Activated CD4-positive, alpha-beta memory T cell treated with anti-CD3 and anti-CD28 coated beads for 36 hours (primary cell): ENCODE results near the gene PDZD7. TPM values are rescaled to one million over a fixed set of nuclear protein-coding genes. Genes with fewer than 3 reads are reported as not detected.

Source experiments
- CTCF ChIA-PET: fragments of 350-600 bp; sonication (Branson Sonifier 250); formaldehyde crosslinking; loops from one replicate; lab custom pipeline; 2021; ENCODE audit warnings: antibody characterized with exemption, inconsistent platforms; lab: Charles Lee
- POLR2A ChIA-PET: fragments of 350-600 bp; sonication (Branson Sonifier 250); formaldehyde crosslinking; loops from one replicate; lab custom pipeline; 2021; ENCODE audit warnings: antibody characterized with exemption; lab: Charles Lee
- DNase-seq: peaks from one replicate; pipeline ENCODE4 v3.0.0-alpha.2; 2020
- H3K27ac Mint-ChIP-seq: one replicate; pipeline ENCODE4 v1.8.0; 2021; ENCODE audit warnings: mixed read lengths
- H3K27me3 Mint-ChIP-seq: one replicate; pipeline ENCODE4 v1.8.0; 2021; ENCODE audit warnings: mixed read lengths
- H3K36me3 Mint-ChIP-seq: one replicate; pipeline ENCODE4 v1.8.0; 2021; ENCODE audit warnings: mixed read lengths
- H3K4me1 Mint-ChIP-seq: one replicate; pipeline ENCODE4 v1.8.0; 2021; ENCODE audit warnings: low read depth, mixed read lengths
- H3K4me3 Mint-ChIP-seq: one replicate; pipeline ENCODE4 v1.8.0; 2021; ENCODE audit warnings: mild to moderate bottlenecking, mixed read lengths
- H3K9me3 Mint-ChIP-seq: one replicate; pipeline ENCODE4 v1.8.0; 2021; ENCODE audit warnings: mixed read lengths
- intact Hi-C: fragments of 100-400 bp; cut with micrococcal nuclease; formaldehyde crosslinking; loops from one replicate; pipeline ENCODE4 v1.15.1; 2023
- total RNA-seq, 2 experiments: library from RNA; stranded (reverse); gene quantifications; one replicate each; pipeline ENCODE4 v1.2.3, GENCODE V29; 2021

The PDZD7 gene
- total RNA-seq, 2 experiments from 2014 or later = 0.31 to 0.93 TPM

- CTCF ChIA-PET = interaction anchor here (0.8 to 7.2 kb wide), 11 partner anchors 9 to 337 kb away, joined by 3 to 199 read pairs (median 12); partner anchors contain the start of genes KAZALD1, LZTS2, PDZD7 and SFXN3
- no peak overlapping the region for H3K4me3 Mint-ChIP-seq
- no peaks in the 10 kb centered on the region for H3K36me3 Mint-ChIP-seq
- POLR2A ChIA-PET = interaction anchor here (3.4 kb wide), 1 partner anchor 13 kb away, joined by 11 read pairs; the partner anchor contains the start of genes PDZD7 and SFXN3
- intact Hi-C loops = loop anchor here (2.0 kb wide), 1 partner anchor 43 kb away; the partner anchor contains the start of gene KAZALD1
- DNase-seq = no peak
- peaks cover 40% of the 10 kb centered on the region for H3K27me3 Mint-ChIP-seq
- no peak overlapping the region for H3K27ac Mint-ChIP-seq
- no peaks in the 10 kb centered on the region for H3K9me3 Mint-ChIP-seq
- peaks cover 18% of the 10 kb centered on the region for H3K4me1 Mint-ChIP-seq
Measured at GRCh38 chr10:101018118-101018599, 12.8 kb downstream of the PDZD7 start.

- peaks cover 39% of the 10 kb centered on the region for H3K27me3 Mint-ChIP-seq
- H3K36me3 Mint-ChIP-seq = no peaks in the 10 kb centered on the region
- H3K27ac Mint-ChIP-seq = no peak overlapping the region
- no peak overlapping the region for H3K4me3 Mint-ChIP-seq
- POLR2A ChIA-PET = interaction anchor here (0.6 to 3.4 kb wide), 4 partner anchors 10 to 19 kb away, joined by 3 to 11 read pairs (median 4); partner anchors contain the start of genes PDZD7 and SFXN3
- H3K4me1 Mint-ChIP-seq = peaks cover 25% of the 10 kb centered on the region
- H3K9me3 Mint-ChIP-seq = no peaks in the 10 kb centered on the region
- intact Hi-C loops = no loop called here
- CTCF ChIA-PET = interaction anchor here (0.6 to 7.2 kb wide), 13 partner anchors 15 to 535 kb away, joined by 3 to 199 read pairs (median 8); partner anchors contain the start of genes KAZALD1, LZTS2, PDZD7 and SEMA4G
- no peak for DNase-seq
Measured at GRCh38 chr10:101016814-101017213, 14.1 kb downstream of the PDZD7 start.

GRCh38 chr10:101015582-101015973 lies 15.4 kb downstream of the PDZD7 start:
- peaks cover 35% of the 10 kb centered on the region for H3K27me3 Mint-ChIP-seq
- no peaks in the 10 kb centered on the region for H3K9me3 Mint-ChIP-seq
- H3K4me1 Mint-ChIP-seq = peaks cover 25% of the 10 kb centered on the region
- ChIA-PET CTCF (interaction anchor here (0.8 to 7.2 kb wide), 10 partner anchors 9 to 52 kb away, joined by 3 to 199 read pairs (median 9); partner anchors contain the start of genes LZTS2, PDZD7, SEMA4G and SFXN3), POLR2A (interaction anchor here (0.8 to 1.4 kb wide), 2 partner anchors 16 to 28 kb away, joined by 3 to 5 read pairs; partner anchors contain the start of gene TWNK)
- no peak for DNase-seq
- no peaks in the 10 kb centered on the region for H3K36me3 Mint-ChIP-seq
- H3K4me3 Mint-ChIP-seq = no peak overlapping the region
- intact Hi-C loops = no loop called here
- H3K27ac Mint-ChIP-seq = no peak overlapping the region

GRCh38 chr10:101014966-101015581 lies 15.9 kb downstream of the PDZD7 start:
- intact Hi-C loops = loop anchor here (5.0 kb wide), 2 partner anchors 48 to 453 kb away; partner anchors contain the start of gene SEMA4G
- H3K27ac Mint-ChIP-seq = no peak overlapping the region
- DNase-seq = peak; percentile 25
- H3K4me3 Mint-ChIP-seq = no peak overlapping the region
- no peaks in the 10 kb centered on the region for H3K9me3 Mint-ChIP-seq
- CTCF ChIA-PET = interaction anchor here (0.7 to 7.2 kb wide), 24 partner anchors 8 to 1489 kb away, joined by 3 to 199 read pairs (median 4); partner anchors contain the start of genes LZTS2, PDZD7, SEMA4G and SFXN3
- peaks cover 25% of the 10 kb centered on the region for H3K4me1 Mint-ChIP-seq
- POLR2A ChIA-PET = interaction anchor here (0.8 to 1.4 kb wide), 4 partner anchors 14 to 27 kb away, joined by 3 to 5 read pairs (median 3); partner anchors contain the start of gene TWNK
- peaks cover 35% of the 10 kb centered on the region for H3K27me3 Mint-ChIP-seq
- no peaks in the 10 kb centered on the region for H3K36me3 Mint-ChIP-seq

DNA sequence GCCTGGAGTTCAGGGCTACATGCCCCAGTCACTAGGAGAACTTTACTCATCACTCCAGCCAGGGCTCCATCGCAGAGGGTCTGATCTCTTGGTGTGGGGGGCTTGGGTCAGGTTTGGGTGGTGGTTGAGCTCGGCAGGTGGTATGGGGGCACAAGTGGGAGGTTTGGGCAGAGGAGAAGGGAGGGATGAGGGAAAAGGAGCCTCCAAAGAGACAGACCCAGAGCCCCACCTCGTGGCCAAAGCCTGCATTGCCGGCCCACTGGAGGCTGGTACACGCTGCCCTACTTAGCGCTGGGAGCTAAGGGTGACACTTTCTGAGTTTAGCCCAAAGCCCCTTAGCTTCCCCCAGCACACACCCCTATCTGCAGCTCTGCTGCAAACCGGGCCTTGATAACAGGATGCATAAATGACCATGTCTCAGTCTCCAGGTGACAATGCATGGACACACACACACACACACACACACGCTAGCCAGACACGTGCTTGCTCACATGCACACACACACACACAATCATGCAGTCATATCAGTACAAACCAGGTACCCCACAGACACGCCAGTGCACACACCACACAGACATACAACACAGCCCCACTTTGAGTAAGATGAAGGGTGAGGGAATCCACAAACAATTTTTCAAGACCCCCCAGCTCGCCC lies 16.6 kb downstream of the PDZD7 start:
- POLR2A ChIA-PET = interaction anchor here (0.8 to 1.4 kb wide), 3 partner anchors 15 to 18 kb away, joined by 3 to 5 read pairs (median 3); no protein-coding TSS in a partner anchor
- Mint-ChIP-seq H3K27ac (no peak overlapping the region), H3K27me3 (peaks cover 32% of the 10 kb centered on the region), H3K9me3 (no peaks in the 10 kb centered on the region), H3K4me3 (no peak overlapping the region), H3K36me3 (no peaks in the 10 kb centered on the region), H3K4me1 (peaks cover 25% of the 10 kb centered on the region)
- peak; percentile 85 for DNase-seq
- CTCF ChIA-PET = interaction anchor here (0.6 to 7.2 kb wide), 23 partner anchors 8 to 1490 kb away, joined by 3 to 199 read pairs (median 4); partner anchors contain the start of genes LZTS2, PDZD7, SEMA4G and SFXN3
- intact Hi-C loops = loop anchor here (5.0 kb wide), 2 partner anchors 47 to 452 kb away; partner anchors contain the start of gene SEMA4G

DNA sequence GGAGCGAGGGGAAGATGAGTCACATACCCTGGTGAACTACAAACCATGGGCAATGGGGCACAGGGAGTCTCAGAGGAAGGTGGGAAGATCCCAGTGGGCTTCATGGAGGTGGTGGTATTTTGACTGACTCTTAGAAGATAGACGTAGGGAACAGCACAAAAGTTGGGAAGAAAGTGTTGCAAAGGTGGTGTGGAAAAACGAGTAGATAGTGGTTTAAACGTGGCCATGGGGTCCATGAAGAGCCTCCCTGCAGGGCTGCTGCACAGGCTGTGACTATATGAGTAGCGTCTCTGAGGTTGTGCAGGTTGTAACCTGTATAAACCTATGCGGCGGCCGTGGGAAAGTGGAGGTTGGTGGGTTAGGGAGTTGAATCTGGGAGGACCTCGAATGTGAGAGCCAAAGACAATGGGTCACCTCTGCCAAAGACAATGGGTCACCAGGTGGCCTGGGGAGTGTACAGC lies 17.5 kb downstream of the PDZD7 start:
- POLR2A ChIA-PET = no interaction called here
- no peak overlapping the region for H3K4me3 Mint-ChIP-seq
- no peaks in the 10 kb centered on the region for H3K9me3 Mint-ChIP-seq
- H3K4me1 Mint-ChIP-seq = peaks cover 22% of the 10 kb centered on the region
- no peak overlapping the region for H3K27ac Mint-ChIP-seq
- peaks cover 29% of the 10 kb centered on the region for H3K27me3 Mint-ChIP-seq
- CTCF ChIA-PET = interaction anchor here (1.3 to 7.2 kb wide), 7 partner anchors 13 to 451 kb away, joined by 4 to 199 read pairs (median 10); partner anchors contain the start of genes LZTS2, PDZD7, SEMA4G and SFXN3
- DNase-seq = no peak
- no peaks in the 10 kb centered on the region for H3K36me3 Mint-ChIP-seq
- intact Hi-C loops = loop anchor here (1.0 to 5.0 kb wide), 4 partner anchors 14 to 451 kb away; partner anchors contain the start of genes LZTS2, PDZD7, SEMA4G and SFXN3

DNA sequence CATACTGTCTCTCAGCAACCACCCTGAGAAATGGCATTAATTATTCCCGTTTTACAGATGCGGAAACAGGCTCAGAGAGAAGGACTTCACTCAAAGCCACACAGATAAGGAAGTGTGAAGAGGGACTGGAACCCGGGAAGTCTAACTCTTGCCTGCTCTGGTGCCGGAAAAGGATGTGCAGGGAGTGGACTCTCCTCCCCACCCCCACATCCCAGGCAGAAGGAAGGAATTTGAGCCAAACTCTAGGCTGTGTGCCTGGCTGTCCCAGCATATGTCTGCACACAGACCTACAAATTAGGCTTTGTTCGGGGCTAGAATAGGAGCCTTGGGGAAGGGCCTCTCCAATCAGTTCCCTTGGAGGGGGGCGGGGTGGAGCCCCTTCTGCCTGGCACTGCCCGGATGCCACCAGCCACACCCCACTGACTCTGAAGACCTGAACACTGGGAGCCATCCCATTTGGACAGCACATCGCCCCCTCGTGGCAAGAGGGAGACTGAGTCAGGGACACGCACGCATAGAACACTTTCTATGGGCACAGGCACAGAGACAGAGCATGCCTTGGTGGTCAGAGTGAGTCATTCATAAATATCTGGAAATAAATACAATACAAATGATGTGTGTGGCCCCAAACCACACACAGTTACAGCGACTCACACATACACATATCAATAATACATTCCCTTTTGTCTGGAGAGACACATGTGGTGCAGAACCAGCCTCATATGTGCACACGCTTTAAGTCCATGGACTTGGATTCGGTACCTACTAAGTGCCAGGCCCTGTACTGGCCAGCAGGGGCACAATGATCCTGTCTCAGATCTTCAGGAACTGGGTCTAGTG lies 18.2 kb downstream of the PDZD7 start:
- Mint-ChIP-seq H3K4me1 (peaks cover 22% of the 10 kb centered on the region), H3K9me3 (no peaks in the 10 kb centered on the region), H3K4me3 (peak overlapping the region; percentile 20), H3K36me3 (no peaks in the 10 kb centered on the region), H3K27ac (no peak overlapping the region), H3K27me3 (peaks cover 26% of the 10 kb centered on the region)
- ChIA-PET POLR2A (no interaction called here), CTCF (interaction anchor here (0.9 to 2.0 kb wide), 5 partner anchors 10 to 48 kb away, joined by 3 to 12 read pairs (median 6); partner anchors contain the start of gene LZTS2)
- intact Hi-C loops = loop anchor here (1.0 to 5.0 kb wide), 4 partner anchors 13 to 450 kb away; partner anchors contain the start of genes LZTS2, PDZD7, SEMA4G and SFXN3
- DNase-seq = peak; percentile 86

DNA sequence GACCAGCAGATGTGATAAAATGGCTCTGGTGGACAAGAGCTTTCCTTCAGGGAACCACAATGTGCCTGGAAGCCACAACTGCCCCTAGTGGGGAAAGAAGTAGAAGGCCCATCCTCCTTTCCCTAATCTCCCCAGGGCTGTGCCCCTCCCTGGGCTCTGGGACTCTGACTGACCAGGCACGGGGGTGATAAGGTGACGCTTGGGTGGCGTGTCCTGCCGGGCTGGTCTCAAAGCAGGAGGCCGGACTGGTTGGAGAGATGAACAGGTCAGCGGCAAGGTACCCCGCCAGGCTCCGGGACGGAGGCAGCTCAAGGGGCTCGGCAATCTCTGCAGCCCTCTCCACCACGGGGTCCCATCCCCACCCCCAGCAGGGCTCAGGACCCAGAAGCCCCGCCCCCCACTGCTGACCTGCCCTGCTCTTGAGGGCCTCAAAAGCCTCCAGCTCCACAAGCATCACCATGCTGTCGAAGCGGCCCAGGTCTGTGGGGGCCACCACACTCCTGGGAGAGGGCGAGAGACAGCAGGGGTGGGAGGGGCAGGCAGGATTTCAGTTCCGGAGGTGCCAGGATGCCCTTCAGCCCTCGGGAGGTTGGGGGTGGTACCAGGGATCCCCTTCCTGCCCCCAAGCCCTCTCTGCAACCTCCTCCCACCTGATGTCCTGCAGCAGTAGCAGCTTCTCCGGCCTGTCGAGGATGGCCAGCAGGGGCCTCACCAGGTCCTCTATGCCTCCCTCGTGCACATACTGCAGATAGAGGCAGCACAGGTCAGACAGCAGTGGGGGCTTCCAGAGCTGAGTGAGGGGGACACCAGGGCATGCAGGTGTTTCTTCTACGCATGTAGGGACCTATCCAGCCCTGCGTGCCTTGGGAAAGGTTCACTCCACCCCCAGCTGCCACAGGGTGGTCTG lies 19.2 kb downstream of the PDZD7 start:
- DNase-seq = no peak
- intact Hi-C loops = loop anchor here (2.0 to 5.0 kb wide), 3 partner anchors 19 to 449 kb away; partner anchors contain the start of genes PDZD7, SEMA4G and SFXN3
- no peak overlapping the region for H3K4me3 Mint-ChIP-seq
- H3K9me3 Mint-ChIP-seq = no peaks in the 10 kb centered on the region
- H3K27ac Mint-ChIP-seq = no peak overlapping the region
- peaks cover 22% of the 10 kb centered on the region for H3K4me1 Mint-ChIP-seq
- ChIA-PET CTCF (interaction anchor here (0.7 to 2.0 kb wide), 8 partner anchors 9 to 79 kb away, joined by 3 to 12 read pairs (median 4); partner anchors contain the start of gene LZTS2), POLR2A (no interaction called here)
- no peaks in the 10 kb centered on the region for H3K36me3 Mint-ChIP-seq
- H3K27me3 Mint-ChIP-seq = peaks cover 19% of the 10 kb centered on the region

GRCh38 chr10:101010329-101010728 lies 20.6 kb downstream of the PDZD7 start:
- no peaks in the 10 kb centered on the region for H3K36me3 Mint-ChIP-seq

More at GRCh38 chr10:101010329-101010728, 20.6 kb downstream of the PDZD7 start:
- Mint-ChIP-seq H3K9me3 (no peaks in the 10 kb centered on the region), H3K27ac (no peak overlapping the region), H3K4me3 (no peak overlapping the region), H3K27me3 (peaks cover 10% of the 10 kb centered on the region), H3K4me1 (peaks cover 21% of the 10 kb centered on the region)
- no peak for DNase-seq
- ChIA-PET POLR2A (no interaction called here), CTCF (interaction anchor here (1.4 kb wide), 1 partner anchor 8 kb away, joined by 4 read pairs; no protein-coding TSS in a partner anchor)
- intact Hi-C loops = loop anchor here (5.0 kb wide), 2 partner anchors 43 to 448 kb away; partner anchors contain the start of gene SEMA4G
